ENCODE results near the gene EAPP. TPM values are rescaled to one million over a fixed set of nuclear protein-coding genes. Genes with fewer than 3 reads are reported as not detected.

Gene EAPP
- total RNA-seq, 1 experiment from 2014 or later = 35.0 TPM

- Histone ChIP-seq H3K27me3 (ENCODE audit: insufficient read depth, low read length) (no peaks in the 10 kb centered on the region), H3K4me2 (ENCODE audit: insufficient read depth, insufficient read length, low read length) (no peak overlapping the region), H3K9me3 (ENCODE audit: control insufficient read depth, low read depth, low read length) (no peaks in the 10 kb centered on the region), H2AFZ (ENCODE audit: low read length) (no peak overlapping the region), H3K23ac (ENCODE audit: insufficient read length, low read depth, low read length) (no peak overlapping the region), H4K5ac (ENCODE audit: insufficient read length, low read depth, low read length) (no peak overlapping the region), H4K20me1 (ENCODE audit: control insufficient read depth, insufficient read depth, insufficient read length) (no peaks in the 10 kb centered on the region), H4K91ac (ENCODE audit: insufficient read length, low read depth, low read length) (no peak overlapping the region), H2AK5ac (ENCODE audit: insufficient read length, low read length) (no peak overlapping the region), H3K18ac (ENCODE audit: insufficient read length, low read depth, low read length) (no peak overlapping the region), H3K79me1 (ENCODE audit: insufficient read depth, low read depth, low read length, poor library complexity, severe bottlenecking) (no peaks in the 10 kb centered on the region), H2BK15ac (ENCODE audit: low read depth, low read length) (no peak overlapping the region), H4K8ac (replicated peaks; ENCODE audit: insufficient read length, low read depth, low read length) (no peak overlapping the region), H3K23me2 (ENCODE audit: insufficient read length, low read depth, low read length, poor library complexity, severe bottlenecking) (no peaks in the 10 kb centered on the region), H2BK20ac (ENCODE audit: low read depth, low read length, poor library complexity, severe bottlenecking) (no peak overlapping the region), H3K4ac (ENCODE audit: low read depth, low read length) (no peak overlapping the region), H3K27ac (ENCODE audit: insufficient read length, low read depth, low read length) (no peak overlapping the region), H3T11ph (ENCODE audit: low read length) (no peak overlapping the region), H2BK120ac (ENCODE audit: low read depth, low read length, poor library complexity, severe bottlenecking) (no peak overlapping the region), H3K9ac (ENCODE audit: extremely low read depth, insufficient read length, low read length) (no peak overlapping the region), H2BK12ac (ENCODE audit: insufficient read length, low read depth, low read length) (no peak overlapping the region), H2BK5ac (ENCODE audit: insufficient read length, low read length) (no peak overlapping the region), H3K56ac (ENCODE audit: insufficient read length, low read depth, low read length) (no peak overlapping the region), H3K79me2 (ENCODE audit: insufficient read depth, low read length) (no peaks in the 10 kb centered on the region), H3K4me1 (ENCODE audit: insufficient read depth, low read length) (peaks cover 5% of the 10 kb centered on the region; the same call in 1 of the 2 replicates), H3K14ac (ENCODE audit: insufficient read depth, low read length) (no peak overlapping the region)
- Mint-ChIP-seq H3K4me1 (peaks cover 18 to 20% of the 10 kb centered on the region in 2 experiments), H3K27me3 (ENCODE audit: low read depth) (peaks cover under 1% of the 10 kb centered on the region; the same call in 1 of the 2 replicates), H3K27ac (peak overlapping the region in 1 of 3 experiments; percentile 35; a peak in 1 of 7 replicates), H3K4me3 (no peak overlapping the region), H3K9me3 (no peaks in the 10 kb centered on the region; a peak in 1 of 5 replicates), H3K36me3 (ENCODE audit: insufficient read depth in 1 of 3, low read depth in 3 of 3) (no peaks in the 10 kb centered on the region)
- no peak for DNase-seq
- no peak for TF ChIP-seq CTCF (conservative IDR thresholded peaks at IDR 0.05)
Measured at GRCh38 chr14:34470319-34470718, 69.2 kb downstream of the EAPP start.

Measured in H9 (cell line).